PC-3 (cell line): Measurements from ENCODE around the gene PTPRN2. TPM values are rescaled to one million over a fixed set of nuclear protein-coding genes. Genes with fewer than 3 reads are reported as not detected.

Experiments used
- ATAC-seq: fragments of 200-7000 bp; cut with Tn5 transposase; 2 replicates; pipeline ENCODE4 v1.9.1; 2020; ENCODE audit warnings: mild to moderate bottlenecking, moderate library complexity
- BruUV-seq: library from RNA; stranded (reverse); fragments of 400-500 nt; replicated peaks from 2 replicates; lab custom pipeline; 2021; lab: Mats Ljungman, UMichigan
- CTCF ChIA-PET: fragments of 300-600 bp; sonication (Branson Sonifier 250); formaldehyde crosslinking; loops from one replicate; lab custom pipeline; 2022; ENCODE audit warnings: antibody characterized with exemption; lab: Charles Lee
- POLR2A ChIA-PET: fragments of 300-600 bp; sonication (Branson Sonifier 250); formaldehyde crosslinking; loops from one replicate; lab custom pipeline; 2022; ENCODE audit warnings: antibody characterized with exemption; ENCODE audit not compliant: unreplicated experiment; lab: Charles Lee
- DNase-seq: peaks from one replicate; pipeline ENCODE4 v3.0.0-alpha.2; 2015
- H2AFZ ChIP-seq: fragments of 300-600 bp; sonication (generic); 2 replicates; pipeline ENCODE4 v1.6.0; 2016; ENCODE audit warnings: antibody characterized with exemption, low read length
- H3F3A ChIP-seq: fragments of 300-600 bp; sonication (generic); one replicate; pipeline ENCODE4 v1.6.0; 2017; ENCODE audit warnings: antibody characterized with exemption, low read length, control low read depth, mild to moderate bottlenecking; ENCODE audit not compliant: unreplicated experiment
- H3K27ac ChIP-seq: fragments of 300-600 bp; sonication (generic); 2 replicates; pipeline ENCODE4 v1.5.1; 2016; ENCODE audit warnings: mild to moderate bottlenecking, low read length
- H3K27me3 ChIP-seq: fragments of 300-600 bp; sonication (generic); 2 replicates; pipeline ENCODE4 v1.6.1; 2016; ENCODE audit warnings: low read length, mixed read lengths
- H3K36me3 ChIP-seq: fragments of 300-600 bp; sonication (generic); 2 replicates; pipeline ENCODE4 v1.6.1; 2016; ENCODE audit warnings: low read depth, mixed run types, low read length, mixed read lengths
- H3K4me1 ChIP-seq: fragments of 300-600 bp; sonication (generic); 2 replicates; pipeline ENCODE4 v1.5.1; 2016; ENCODE audit warnings: low read length; ENCODE audit not compliant: insufficient read depth
- H3K4me2 ChIP-seq: fragments of 300-600 bp; sonication (generic); 2 replicates; pipeline ENCODE4 v1.6.0; 2016; ENCODE audit warnings: low read length
- H3K4me3 ChIP-seq: fragments of 300-600 bp; sonication (generic); 2 replicates; pipeline ENCODE4 v1.5.1; 2016; ENCODE audit warnings: mild to moderate bottlenecking, low read length, mixed read lengths
- H3K79me2 ChIP-seq: fragments of 300-600 bp; sonication (generic); 2 replicates; pipeline ENCODE4 v1.6.1; 2017; ENCODE audit warnings: low read length, mixed read lengths
- H3K9ac ChIP-seq: fragments of 300-600 bp; sonication (generic); 2 replicates; pipeline ENCODE4 v1.6.0; 2016; ENCODE audit warnings: mild to moderate bottlenecking, low read length
- H3K9me2 ChIP-seq: fragments of 300-600 bp; sonication (generic); replicated peaks from 2 replicates; pipeline ENCODE4 v1.6.1; 2016; ENCODE audit warnings: mixed run types, low read length, mixed read lengths
- H3K9me3 ChIP-seq: fragments of 300-600 bp; sonication (generic); 2 replicates; pipeline ENCODE4 v1.6.1; 2016; ENCODE audit warnings: low read length, mixed read lengths
- H4K20me1 ChIP-seq: fragments of 300-600 bp; sonication (generic); 2 replicates; pipeline ENCODE4 v1.6.1; 2016; ENCODE audit warnings: low read length, mixed read lengths
- EZH2 ChIP-seq: fragments of 300-600 bp; sonication (generic); IDR thresholded peaks from one replicate; pipeline ENCODE4 v1.6.1; 2017; ENCODE audit warnings: antibody characterized with exemption, mild to moderate bottlenecking, low read length; ENCODE audit not compliant: unreplicated experiment
- EZH2phosphoT487 ChIP-seq: fragments of 300-600 bp; sonication (generic); IDR thresholded peaks from 2 replicates; pipeline ENCODE4 v1.6.1; 2018; ENCODE audit warnings: mild to moderate bottlenecking, antibody characterized with exemption, low read length, borderline replicate concordance
- intact Hi-C: fragments of 100-400 bp; cut with micrococcal nuclease; formaldehyde crosslinking; loops from 2 replicates; pipeline ENCODE4 v1.9.0; 2023
- total RNA-seq: library from RNA; depleted of rRNA; stranded (reverse); fragments of >200 nt; gene quantifications from 2 replicates; pipeline ENCODE4 v1.2.3, GENCODE V29; 2014
- TF ChIP-seq, protein P1 (sequence below): fragments of 300-600 bp; sonication (generic); conservative IDR thresholded peaks from 2 replicates; pipeline ENCODE4 v1.5.1; 2017; ENCODE audit warnings: antibody characterized with exemption, low read depth, mild to moderate bottlenecking, low read length

PTPRN2 gene
- total RNA-seq, 1 experiment from 2014 or later = 3.2 TPM

DNA sequence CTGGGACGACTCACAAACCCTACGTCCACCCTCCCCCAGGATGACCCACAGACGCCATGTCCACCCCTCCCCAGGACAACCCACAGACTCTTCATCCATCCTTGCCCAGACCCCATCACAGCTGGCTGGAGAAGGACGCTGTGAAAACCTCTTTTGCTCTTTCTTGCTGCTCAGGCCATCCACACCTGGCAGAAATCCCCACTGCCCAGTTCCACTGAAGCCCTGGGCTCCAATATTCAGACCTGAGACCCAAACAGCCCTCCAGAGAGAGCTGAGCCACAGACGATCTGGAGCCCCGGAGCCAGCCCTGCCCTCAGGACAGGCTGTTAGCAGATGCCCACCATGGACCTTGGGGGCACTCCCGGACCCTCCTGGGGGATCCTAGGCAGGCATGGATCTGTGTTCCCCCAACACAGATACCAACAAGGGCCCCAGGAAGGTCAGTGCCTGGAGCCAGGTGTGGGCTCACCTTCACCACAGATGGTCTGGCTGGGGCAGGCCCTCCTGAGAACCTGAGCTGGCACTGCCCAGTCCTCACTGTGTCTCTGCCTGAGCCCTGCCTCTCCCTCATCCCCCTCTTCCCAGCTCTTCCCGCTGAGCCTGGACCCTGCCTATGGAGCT lies 226.2 kb downstream of the PTPRN2 start:
- H2AFZ ChIP-seq = no peak overlapping the region
- H3K9ac ChIP-seq = no peak overlapping the region
- ATAC-seq (no peak), DNase-seq (no peak)
- no peaks in the 10 kb centered on the region for H3K36me3 ChIP-seq
- H3K79me2 ChIP-seq = no peaks in the 10 kb centered on the region
- no peaks in the 10 kb centered on the region for H4K20me1 ChIP-seq
- no peaks in the 10 kb centered on the region for H3F3A ChIP-seq
- intact Hi-C loops = no loop called here
- ChIA-PET CTCF (no interaction called here), POLR2A (no interaction called here)
- TF ChIP-seq EZH2 (no peak), EZH2phosphoT487 (no peak)
- TF ChIP-seq, protein P1, sequence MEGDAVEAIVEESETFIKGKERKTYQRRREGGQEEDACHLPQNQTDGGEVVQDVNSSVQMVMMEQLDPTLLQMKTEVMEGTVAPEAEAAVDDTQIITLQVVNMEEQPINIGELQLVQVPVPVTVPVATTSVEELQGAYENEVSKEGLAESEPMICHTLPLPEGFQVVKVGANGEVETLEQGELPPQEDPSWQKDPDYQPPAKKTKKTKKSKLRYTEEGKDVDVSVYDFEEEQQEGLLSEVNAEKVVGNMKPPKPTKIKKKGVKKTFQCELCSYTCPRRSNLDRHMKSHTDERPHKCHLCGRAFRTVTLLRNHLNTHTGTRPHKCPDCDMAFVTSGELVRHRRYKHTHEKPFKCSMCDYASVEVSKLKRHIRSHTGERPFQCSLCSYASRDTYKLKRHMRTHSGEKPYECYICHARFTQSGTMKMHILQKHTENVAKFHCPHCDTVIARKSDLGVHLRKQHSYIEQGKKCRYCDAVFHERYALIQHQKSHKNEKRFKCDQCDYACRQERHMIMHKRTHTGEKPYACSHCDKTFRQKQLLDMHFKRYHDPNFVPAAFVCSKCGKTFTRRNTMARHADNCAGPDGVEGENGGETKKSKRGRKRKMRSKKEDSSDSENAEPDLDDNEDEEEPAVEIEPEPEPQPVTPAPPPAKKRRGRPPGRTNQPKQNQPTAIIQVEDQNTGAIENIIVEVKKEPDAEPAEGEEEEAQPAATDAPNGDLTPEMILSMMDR = no peak
- no peaks in the 10 kb centered on the region for H3K9me2 ChIP-seq
- H3K9me3 ChIP-seq = no peaks in the 10 kb centered on the region
- no peaks in the 10 kb centered on the region for H3K27me3 ChIP-seq
- BruUV-seq = no TSS peak
- no peak overlapping the region for H3K4me3 ChIP-seq
- H3K27ac ChIP-seq = no peak overlapping the region
- no peak overlapping the region for H3K4me2 ChIP-seq
- no peaks in the 10 kb centered on the region for H3K4me1 ChIP-seq

- Histone ChIP-seq H3K9me3 (no peaks in the 10 kb centered on the region), H3K36me3 (no peaks in the 10 kb centered on the region), H3K27me3 (0 out of 2 replicates have a peak, but pooled peaks cover 4% of the 10 kb centered on the region), H3K4me2 (no peak overlapping the region), H3K79me2 (no peaks in the 10 kb centered on the region), H2AFZ (no peak overlapping the region), H3K4me1 (no peaks in the 10 kb centered on the region), H3K9me2 (no peaks in the 10 kb centered on the region), H3F3A (no peaks in the 10 kb centered on the region), H3K4me3 (no peak overlapping the region), H4K20me1 (no peaks in the 10 kb centered on the region), H3K27ac (no peak overlapping the region), H3K9ac (no peak overlapping the region)
- BruUV-seq = no TSS peak
- CTCF ChIA-PET = no interaction called here
- no peak for DNase-seq
- no peak for ATAC-seq
- TF ChIP-seq EZH2phosphoT487 = no peak
- TF ChIP-seq, protein P1 = no peak
- no peak for TF ChIP-seq EZH2
- intact Hi-C loops = loop anchor here (10.0 kb wide), 1 partner anchor 304 kb away; no protein-coding TSS in a partner anchor
- POLR2A ChIA-PET = no interaction called here
These were observed 228.5 kb downstream of the PTPRN2 start for GRCh38 chr7:158358926-158359645.
